Endothelial cell of umbilical vein (primary cell): ENCODE results near the gene RHOV.

Source experiments
- CTCF ChIP-seq, 2 donors: IDR thresholded peaks; 1 replicate in 1 of 2; 2 replicates in 1 of 2; pipeline ENCODE4 v1.5.1; 2011; ENCODE audit warnings: low read length in 2 of 2, mild to moderate bottlenecking in 2 of 2, moderate library complexity in 2 of 2, control low read depth in 1 of 2, inconsistent platforms in 1 of 2, low read depth in 1 of 2; ENCODE audit not compliant: insufficient read depth in 1 of 2; ENCODE audit errors: extremely low read depth in 1 of 2
- EZH2 ChIP-seq: IDR thresholded peaks from 2 replicates; pipeline ENCODE4 v1.6.1; 2012; ENCODE audit warnings: borderline replicate concordance, low read depth, mild to moderate bottlenecking, moderate library complexity, low read length, inconsistent platforms; ENCODE audit not compliant: severe bottlenecking
- GATA2 ChIP-seq: IDR thresholded peaks from 2 replicates; pipeline ENCODE4 v1.7.0; 2011; ENCODE audit warnings: low read depth, mild to moderate bottlenecking, moderate library complexity, mixed read lengths, low read length; ENCODE audit not compliant: insufficient read length, insufficient read depth
- MYC ChIP-seq: IDR thresholded peaks from one replicate; pipeline ENCODE4 v1.6.1; 2011; ENCODE audit warnings: mild to moderate bottlenecking, low read depth, low read length
- POLR2A ChIP-seq: IDR thresholded peaks from 2 replicates; pipeline ENCODE4 v1.6.1; 2012; ENCODE audit warnings: low read depth, mild to moderate bottlenecking, control low read depth, low read length
- POLR2AphosphoS5 ChIP-seq: IDR thresholded peaks from 2 replicates; pipeline ENCODE4 v1.6.1; 2012; ENCODE audit warnings: low read depth, mild to moderate bottlenecking, control low read depth, low read length, moderate library complexity; ENCODE audit not compliant: insufficient read depth
- TF ChIP-seq, protein P1 (sequence below): IDR thresholded peaks from 2 replicates; pipeline ENCODE4 v1.6.1; 2011; ENCODE audit not compliant: insufficient read depth, insufficient read length

DNA sequence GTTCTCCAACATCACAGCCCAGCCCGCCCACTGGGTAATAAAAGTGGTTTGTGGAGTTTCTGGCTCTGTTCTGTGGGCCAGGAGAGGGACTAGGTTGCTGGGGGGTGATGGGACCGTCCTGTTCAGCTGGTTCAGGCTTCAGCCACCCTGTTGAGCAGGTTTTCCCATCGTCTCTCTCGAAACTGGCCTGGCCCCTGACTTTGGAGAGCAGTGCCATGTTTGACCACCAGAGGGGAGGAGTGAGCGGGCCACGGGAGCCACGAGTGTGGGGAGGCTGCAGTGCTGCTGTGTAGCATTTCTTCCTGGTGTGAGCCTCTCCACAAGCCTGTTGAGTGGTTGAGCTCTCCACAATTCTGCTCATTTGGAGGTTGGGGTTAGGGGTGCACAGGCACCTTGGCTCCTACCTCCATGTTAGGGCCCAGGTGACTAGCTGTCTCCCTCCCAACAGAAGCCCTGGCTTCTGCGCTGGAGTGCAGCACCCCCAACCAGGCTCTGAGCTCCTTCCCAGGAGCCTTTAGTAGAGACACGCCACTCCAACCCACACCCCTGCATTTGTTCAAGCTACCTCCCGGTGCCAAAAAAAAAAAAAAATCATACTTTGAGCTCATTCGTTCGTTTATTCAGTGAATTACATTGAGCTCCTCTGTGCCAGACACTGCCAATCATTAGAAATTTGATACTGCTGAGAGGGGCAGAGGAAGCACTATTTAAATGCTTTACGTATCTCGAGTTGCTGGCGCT is 16.3 kb downstream of the RHOV start:
- TF ChIP-seq GATA2, result no peak
- TF ChIP-seq CTCF (IDR thresholded peaks at IDR 0.05; ENCODE audit: extremely low read depth in 1 of 2, insufficient read depth in 1 of 2, low read depth in 1 of 2, low read length in 2 of 2), result peak; percentile 92 to 99
- no peak for TF ChIP-seq EZH2
- TF ChIP-seq POLR2A, result no peak
- TF ChIP-seq, protein P1, sequence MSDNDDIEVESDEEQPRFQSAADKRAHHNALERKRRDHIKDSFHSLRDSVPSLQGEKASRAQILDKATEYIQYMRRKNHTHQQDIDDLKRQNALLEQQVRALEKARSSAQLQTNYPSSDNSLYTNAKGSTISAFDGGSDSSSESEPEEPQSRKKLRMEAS, result no peak
- no peak for TF ChIP-seq MYC
- no peak for TF ChIP-seq POLR2AphosphoS5
